Motor neuron (in vitro differentiated cells): Measurements from ENCODE around the gene CSNK1G3. TPM values are rescaled to one million over a fixed set of nuclear protein-coding genes. Genes with fewer than 3 reads are reported as not detected.
A peak's percentile ranks its signal among the peaks of the same experiment; 100 is the strongest.
"Not testable (repeated sequence)": the region's sequence is repeated elsewhere in the genome, so short reads cannot be mapped to it uniquely, and the experiment has no call there.

Source experiments
- ATAC-seq, 8 experiments: fragments of 200-7000 bp; cut with Tn5 transposase; replicated peaks in 6 of 8; 2 replicates each; pipeline ENCODE4 v1.8.0; 2021; ENCODE audit warnings: mild to moderate bottlenecking in 8 of 8, moderate library complexity in 8 of 8
- H3K27ac ChIP-seq, 2 donors: fragments of 250-450 bp; sonication (Bioruptor Pico); 2 replicates each; pipeline ENCODE4 v1.9.0; 2021; ENCODE audit warnings: antibody characterized with exemption in 2 of 2, mild to moderate bottlenecking in 2 of 2, moderate library complexity in 1 of 2
- H3K4me1 ChIP-seq, 2 donors: fragments of 250-450 bp; sonication (Bioruptor Pico); replicated peaks in 1 of 2; 2 replicates each; pipeline ENCODE4 v1.6.1; 2021; ENCODE audit warnings: antibody characterized with exemption in 2 of 2, mild to moderate bottlenecking in 2 of 2, moderate library complexity in 1 of 2
- H3K4me3 ChIP-seq, 5 donors: fragments of 250-450 bp; sonication (Bioruptor Pico); 2 replicates each; pipeline ENCODE4 v1.9.0; 2021; ENCODE audit warnings: antibody characterized with exemption in 5 of 5, mild to moderate bottlenecking in 5 of 5, moderate library complexity in 4 of 5
- WGBS, 10 experiments: fragments of 450-650 bp; shearing (Covaris generic); methylation state at CpG; one replicate each; pipeline ENCODE4 v1.0.0; 2022; 5-methylcytosine and 5-hydroxymethylcytosine counted together
- in situ Hi-C, 9 experiments: fragments of 400-800 bp; cut with MboI; loops; one replicate each; pipeline ENCODE4 v1.15.0; 2021; ENCODE audit warnings: low sequenced_read_pairs in 9 of 9, low pct_unique_long_range_greater_than_20kb in 2 of 9; ENCODE audit not compliant: unreplicated experiment in 9 of 9
- total RNA-seq, 8 experiments: library from RNA; unstranded; fragments of 300-600 nt; gene quantifications; 2 replicates each; pipeline versions ENCODE4 v1.2.3 to v1.2.4, GENCODE V29; 2022

CSNK1G3 gene
- total RNA-seq, 8 experiments from 2014 or later, result 27.0 to 56.9 (median 40.2) TPM

GRCh38 chr5:123597018-123597417, 85.0 kb downstream of the CSNK1G3 start:
- 82 to 100% (median 100%) methylated on average over 1 of the region's 1 CpG; no CpG with 5 or more reads in 4 of the 10 experiments for WGBS, 10 experiments
- in situ Hi-C loops, result loop anchor here in 1 of 9 experiments (25.0 kb wide), 1 partner anchor 185 kb away; the partner anchor contains the start of gene CEP120
- no peak for ATAC-seq
- no peaks in the 10 kb centered on the region for H3K4me1 ChIP-seq
- no peak overlapping the region for H3K4me3 ChIP-seq
- no peak overlapping the region for H3K27ac ChIP-seq

DNA sequence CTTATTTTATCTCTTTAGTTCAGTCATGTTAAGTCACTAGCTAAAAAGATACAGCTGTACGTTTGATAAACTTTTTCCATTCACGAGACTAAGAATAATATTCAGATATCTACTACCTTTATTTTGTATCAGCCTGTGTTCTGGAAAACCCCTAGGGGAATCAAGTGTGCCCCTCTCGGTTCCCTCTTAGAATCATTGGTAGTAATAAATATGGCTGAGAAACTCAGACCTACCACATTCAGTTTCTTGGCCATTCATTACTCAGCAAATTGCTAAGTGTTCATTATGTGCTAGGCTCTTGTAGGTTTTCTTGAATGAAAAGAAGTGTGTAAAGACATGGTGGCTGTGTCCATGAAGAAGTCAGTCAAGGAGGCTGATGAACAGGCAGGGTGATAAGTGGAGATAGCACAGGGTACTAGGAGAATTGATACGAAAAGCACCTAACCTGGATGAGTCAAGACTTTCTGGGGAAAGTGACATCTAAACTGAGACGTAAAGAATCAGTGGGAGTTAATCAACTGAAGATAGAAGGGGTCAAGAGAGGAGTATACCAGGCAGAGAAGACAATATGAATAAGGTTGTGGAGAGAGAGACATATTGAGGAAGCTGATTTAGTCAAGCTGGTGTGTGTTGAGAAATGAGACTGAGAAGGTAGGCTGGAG, 86.2 kb downstream of the CSNK1G3 start:
- Histone ChIP-seq H3K4me3 (no peak overlapping the region), H3K4me1 (no peaks in the 10 kb centered on the region), H3K27ac (no peak overlapping the region)
- 80 to 100% (median 96%) methylated on average over 1 to 5 of the region's 5 CpGs for WGBS, 10 experiments
- in situ Hi-C loops, result loop anchor here in 1 of 9 experiments (25.0 kb wide), 1 partner anchor 186 kb away; the partner anchor contains the start of gene CEP120
- ATAC-seq, result no peak

DNA sequence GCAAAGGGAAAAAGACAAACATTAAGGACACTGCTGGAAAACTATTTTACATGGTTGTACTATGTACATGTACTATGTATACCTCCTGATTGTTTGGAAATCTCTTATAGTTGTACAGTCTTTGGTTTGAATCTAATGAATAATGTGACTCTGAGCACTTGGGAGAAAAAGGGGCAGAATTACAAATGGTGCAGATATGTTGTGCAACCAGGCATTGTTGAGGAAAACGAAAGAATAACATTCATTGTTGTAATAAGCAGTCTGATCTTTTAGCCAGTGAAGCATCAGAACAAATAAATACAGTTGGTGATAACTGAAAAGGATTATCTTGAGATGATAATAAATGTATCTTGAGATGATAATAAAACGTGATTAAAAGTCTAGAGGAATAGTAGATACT, 87.2 kb downstream of the CSNK1G3 start:
- H3K4me1 ChIP-seq, result no peaks in the 10 kb centered on the region
- H3K27ac ChIP-seq, result no peak overlapping the region
- H3K4me3 ChIP-seq, result no peak overlapping the region
- ATAC-seq, result no peak
- WGBS, 10 experiments, result 62 to 100% (median 95%) methylated on average over 1 to 2 of the region's 2 CpGs
- in situ Hi-C loops, result loop anchor here in 1 of 9 experiments (25.0 kb wide), 1 partner anchor 187 kb away; the partner anchor contains the start of gene CEP120

GRCh38 chr5:123601610-123602009, 89.6 kb downstream of the CSNK1G3 start:
- Histone ChIP-seq H3K4me3 (no peak overlapping the region), H3K27ac (no peak overlapping the region), H3K4me1 (no peaks in the 10 kb centered on the region)
- in situ Hi-C loops, result loop anchor here in 5 of 9 experiments (25.0 kb wide), 2 partner anchors 189 to 1089 kb away; partner anchors contain the start of gene CEP120 (in 4 of the 5)
- ATAC-seq, result no peak
- WGBS, 10 experiments, result 71 to 100% (median 100%) methylated on average over 1 to 2 of the region's 2 CpGs

DNA sequence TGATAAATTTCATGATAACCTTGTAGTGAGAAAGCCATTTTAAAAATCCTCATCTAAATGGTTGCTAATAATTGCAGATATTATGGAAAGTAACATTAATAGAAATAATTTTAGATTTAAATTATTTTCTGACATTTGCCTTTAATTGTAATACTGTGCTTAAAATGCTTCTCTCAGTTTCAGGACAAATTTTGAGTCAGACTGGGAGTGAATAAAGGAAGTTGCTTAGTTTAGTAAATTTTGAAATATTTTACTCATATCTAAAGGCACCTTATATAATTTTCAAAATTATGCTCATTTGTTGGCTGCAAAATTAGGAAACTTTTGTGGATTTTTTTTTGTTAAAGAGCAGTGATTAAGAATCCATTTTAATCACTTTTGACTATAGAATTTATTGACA, 93.8 kb downstream of the CSNK1G3 start:
- Histone ChIP-seq H3K4me1 (no peaks in the 10 kb centered on the region), H3K27ac (no peak overlapping the region), H3K4me3 (no peak overlapping the region)
- in situ Hi-C loops, result loop anchor here in 5 of 9 experiments (25.0 kb wide), 2 partner anchors 194 to 1094 kb away; partner anchors contain the start of gene CEP120 (in 4 of the 5)
- no peak for ATAC-seq

DNA sequence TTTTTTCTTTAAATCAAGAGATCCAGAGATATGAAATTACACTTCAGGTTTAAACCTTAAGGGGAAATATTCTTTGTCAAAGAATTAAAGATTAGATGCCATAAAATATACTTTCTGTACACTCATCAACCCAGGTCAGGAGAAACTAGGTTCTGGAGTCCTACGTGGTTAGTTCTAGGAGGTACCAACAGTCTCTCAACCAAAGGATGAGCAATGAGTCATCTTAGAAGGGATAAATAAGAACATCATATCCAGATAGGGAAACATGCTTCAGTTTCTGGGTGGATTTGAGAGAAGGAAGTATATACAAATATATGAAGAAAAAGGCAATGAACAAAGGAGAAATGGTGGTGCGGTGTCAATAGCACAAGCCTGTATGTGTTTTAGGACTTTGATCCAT, 98.2 kb downstream of the CSNK1G3 start:
- H3K4me3 ChIP-seq, result no peak overlapping the region
- H3K27ac ChIP-seq, result no peak overlapping the region
- in situ Hi-C loops, result loop anchor here in 5 of 9 experiments (25.0 kb wide), 2 partner anchors 198 to 1098 kb away; partner anchors contain the start of gene CEP120 (in 4 of the 5)
- no peaks in the 10 kb centered on the region for H3K4me1 ChIP-seq
- no peak for ATAC-seq
- WGBS, 10 experiments, result 95 to 100% (median 100%) methylated on average over 1 to 2 of the region's 2 CpGs; no CpG with 5 or more reads in 3 of the 10 experiments

- H3K4me1 ChIP-seq, result no peaks in the 10 kb centered on the region
- no peak overlapping the region for H3K27ac ChIP-seq
- 4 to 57% (median 45%) methylated on average over 1 to 5 of the region's 5 CpGs for WGBS, 10 experiments
- H3K4me3 ChIP-seq, result no peak overlapping the region
- ATAC-seq, result peak in 3 of 8 experiments; percentile 49 to 66 (median 50)
- in situ Hi-C loops, result loop anchor here in 5 of 9 experiments (25.0 kb wide), 2 partner anchors 199 to 1099 kb away; partner anchors contain the start of gene CEP120 (in 4 of the 5)
Measured at GRCh38 chr5:123610665-123611405, 98.9 kb downstream of the CSNK1G3 start.

- 0 to 100% (median 75%) methylated on average over 1 of the region's 1 CpG; no CpG with 5 or more reads in 1 of the 10 experiments for WGBS, 10 experiments
Measured at GRCh38 chr5:123611406-123611709, 99.4 kb downstream of the CSNK1G3 start.

GRCh38 chr5:123617561-123617960, 105.6 kb downstream of the CSNK1G3 start:
- ATAC-seq, result no peak
- H3K4me3 ChIP-seq, result no peak overlapping the region
- in situ Hi-C loops, result loop anchor here in 5 of 9 experiments (25.0 kb wide), 2 partner anchors 205 to 1105 kb away; partner anchors contain the start of gene CEP120 (in 4 of the 5)
- no peaks in the 10 kb centered on the region for H3K4me1 ChIP-seq
- H3K27ac ChIP-seq, result no peak overlapping the region

More at GRCh38 chr5:123611406-123611709, 99.4 kb downstream of the CSNK1G3 start:
- no peak overlapping the region for H3K4me3 ChIP-seq
- in situ Hi-C loops, result loop anchor here in 5 of 9 experiments (25.0 kb wide), 2 partner anchors 199 to 1099 kb away; partner anchors contain the start of gene CEP120 (in 4 of the 5)
- H3K27ac ChIP-seq, result no peak overlapping the region
- no peaks in the 10 kb centered on the region for H3K4me1 ChIP-seq
- no peak for ATAC-seq

GRCh38 chr5:123626051-123626450, 114.1 kb downstream of the CSNK1G3 start:
- Histone ChIP-seq H3K4me3 (no peak overlapping the region), H3K4me1 (no peaks in the 10 kb centered on the region), H3K27ac (no peak overlapping the region)
- 26 to 94% (median 73%) methylated on average over 1 to 2 of the region's 2 CpGs for WGBS, 10 experiments
- in situ Hi-C loops, result no loop called here
- no peak for ATAC-seq

GRCh38 chr5:123628860-123629544, 117.0 kb downstream of the CSNK1G3 start:
- WGBS, 10 experiments, result 86 to 100% (median 100%) methylated on average over 1 to 3 of the region's 10 CpGs; no CpG with 5 or more reads in 5 of the 10 experiments
- no peak overlapping the region for H3K4me3 ChIP-seq
- in situ Hi-C loops, result no loop called here
- H3K4me1 ChIP-seq, result no peaks in the 10 kb centered on the region
- ATAC-seq, result peak in 1 of 8 experiments; percentile 38
- H3K27ac ChIP-seq, result no peak overlapping the region

DNA sequence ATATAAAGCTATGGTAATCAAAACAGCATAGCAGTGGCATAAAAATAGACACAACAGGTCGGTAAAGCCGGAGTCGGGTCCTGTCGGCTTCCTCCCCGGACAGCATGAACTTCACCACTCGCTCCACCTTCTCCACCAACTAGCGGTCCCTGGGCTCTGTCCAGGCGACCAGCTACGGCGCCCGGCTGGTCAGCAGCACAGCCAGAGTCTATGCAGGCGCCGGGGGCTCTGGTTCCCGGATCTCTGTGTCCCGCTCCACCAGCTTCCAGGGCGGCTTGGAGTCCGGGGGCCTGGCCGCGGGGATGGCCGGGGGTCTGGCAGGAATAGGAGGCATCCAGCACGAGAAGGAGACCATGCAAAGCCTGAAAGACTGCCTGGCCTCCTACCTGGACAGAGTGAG, 124.0 kb downstream of the CSNK1G3 start:
- no peaks in the 10 kb centered on the region for H3K4me1 ChIP-seq
- in situ Hi-C loops, result no loop called here
- 60 to 100% (median 90%) methylated on average over 1 to 12 of the region's 21 CpGs; no CpG with 5 or more reads in 4 of the 10 experiments for WGBS, 10 experiments
- no peak overlapping the region for H3K27ac ChIP-seq
- H3K4me3 ChIP-seq, result no peak overlapping the region
- no peak for ATAC-seq

DNA sequence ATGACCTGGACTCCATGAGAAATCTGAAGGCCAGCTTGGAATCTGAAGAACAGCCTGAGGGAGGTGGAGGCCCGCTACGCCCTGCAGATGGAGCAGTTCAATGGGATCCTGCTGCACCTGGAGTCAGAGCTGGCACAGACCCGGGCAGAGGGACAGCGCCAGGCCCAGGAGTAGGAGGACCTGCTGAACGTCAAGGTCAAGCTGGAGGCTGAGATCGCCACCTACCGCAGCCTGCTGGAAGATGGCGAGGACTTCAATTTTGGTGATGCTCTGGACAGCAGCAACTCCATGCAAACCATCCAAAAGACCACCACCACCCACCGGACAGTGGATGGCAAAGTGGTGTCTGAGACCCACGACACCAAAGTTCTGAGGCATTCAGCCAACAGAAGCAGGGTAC, 125.1 kb downstream of the CSNK1G3 start:
- WGBS, 10 experiments, result 53 to 100% (median 91%) methylated on average over 1 to 10 of the region's 10 CpGs
- ATAC-seq, H3K4me1 ChIP-seq, H3K27ac ChIP-seq, in situ Hi-C loops, H3K4me3 ChIP-seq: not testable (repeated sequence)
